Posterior cingulate gyrus (tissue), 11 donors: ENCODE results near the gene GTF2H2.
A peak's percentile ranks its signal among the peaks of the same experiment; 100 is the strongest.
"Not testable (repeated sequence)": the region's sequence is repeated elsewhere in the genome, so short reads cannot be mapped to it uniquely, and the experiment has no call there.

ENCODE experiments used
- DNase-seq, 10 donors: peaks; one replicate each; pipeline versions ENCODE4 v3.0.0 to v3.0.0-alpha.2; 2020 to 2021; ENCODE audit warnings: mixed read lengths in 3 of 10
- intact Hi-C: fragments of 100-400 bp; cut with DNase I; formaldehyde crosslinking; loops from one replicate; pipeline ENCODE4 v1.15.1; 2023

GTF2H2 gene

DNA sequence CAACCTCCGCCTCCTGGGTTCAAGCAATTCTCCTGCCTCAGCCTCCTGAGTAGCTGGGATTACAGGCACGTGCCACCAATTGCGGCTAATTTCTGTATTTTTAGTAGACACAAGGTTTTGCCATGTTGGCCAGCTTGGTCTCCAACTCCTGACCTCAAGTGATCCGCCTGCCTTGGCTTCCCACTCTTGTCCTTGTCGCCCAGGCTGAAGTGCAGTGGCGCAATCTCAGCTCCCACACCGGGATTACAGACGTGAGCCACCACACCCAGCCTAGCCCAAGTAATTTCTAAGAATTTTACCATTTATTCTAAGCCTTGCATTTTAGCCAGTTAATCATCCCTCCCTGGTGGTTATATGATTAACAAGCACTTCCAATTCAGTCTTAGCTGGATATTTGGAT is 53.3 kb downstream of the GTF2H2 start:
- intact Hi-C loops = no loop called here
- peak in 2 of 10 donors; percentile 5 to 36 for DNase-seq

DNA sequence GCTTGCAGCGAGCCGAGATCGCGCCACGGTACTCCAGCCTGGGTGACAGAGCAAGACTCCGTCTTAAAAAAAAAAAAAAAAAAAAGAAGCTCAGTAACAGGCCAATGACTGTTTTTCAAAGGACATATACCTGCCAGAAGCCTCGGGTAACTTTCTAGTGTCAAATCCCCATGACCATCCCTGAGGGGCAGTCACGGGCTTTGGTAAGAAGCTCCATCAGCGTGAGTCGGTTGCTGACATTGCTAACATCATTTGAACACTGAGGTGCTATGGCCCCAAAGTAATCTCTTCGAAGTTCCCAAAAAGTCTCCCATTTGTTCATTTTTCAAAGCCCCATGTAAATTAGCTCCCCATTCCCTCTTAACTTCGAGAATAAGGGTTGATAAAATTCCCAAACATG is 53.9 kb downstream of the GTF2H2 start:
- DNase-seq = peak in 2 of 10 donors; percentile 23 to 45
- intact Hi-C loops = no loop called here

DNA sequence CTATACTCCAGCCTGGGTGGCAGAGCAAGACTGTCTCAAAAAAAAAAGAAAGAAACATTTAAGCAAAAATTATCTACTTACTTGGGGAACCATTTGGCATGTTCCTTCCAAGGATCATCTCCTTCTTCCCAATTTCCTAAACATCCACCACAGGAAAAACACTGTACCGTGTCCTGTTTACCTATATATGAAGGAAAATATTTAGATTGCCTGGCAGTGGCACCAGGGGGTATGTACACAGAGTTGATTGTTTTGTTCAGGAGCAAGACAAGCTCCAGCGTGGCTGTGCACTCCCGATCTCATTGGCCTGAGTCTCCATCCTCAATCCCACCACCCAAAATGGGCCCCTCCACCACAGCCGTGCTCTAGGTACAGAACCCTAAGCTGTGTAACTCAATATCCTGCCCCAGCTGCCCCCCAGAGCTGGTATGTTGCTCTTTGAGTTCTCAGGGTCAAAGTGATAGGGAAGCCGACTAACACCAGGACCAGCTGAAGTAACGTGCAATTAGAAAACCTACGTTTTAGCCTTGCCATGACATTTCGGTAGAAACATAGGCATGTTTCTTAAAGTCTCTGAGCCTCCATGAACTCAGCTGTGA is 56.2 kb downstream of the GTF2H2 start:
- peak in 3 of 10 donors; percentile 6 to 29 (median 22) for DNase-seq
- intact Hi-C loops = no loop called here

DNA sequence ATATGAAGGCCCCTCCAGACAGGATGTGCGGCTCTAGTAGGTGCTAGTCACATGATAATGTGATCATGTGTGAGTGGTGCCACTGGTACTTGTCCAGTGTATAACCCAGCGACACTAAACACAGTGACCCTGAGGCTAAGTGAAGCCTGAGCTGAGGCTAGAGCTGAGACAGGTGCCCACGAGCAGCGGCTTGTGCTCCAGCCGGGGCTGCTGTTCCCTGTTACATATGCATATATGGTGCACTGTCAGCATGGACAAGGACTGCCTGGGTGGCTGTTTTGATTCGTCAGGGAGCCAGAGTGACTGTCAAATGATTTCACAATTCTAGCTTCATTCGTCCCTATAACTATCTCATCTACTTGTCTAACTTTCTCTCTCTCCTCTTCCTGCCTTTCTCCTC is 60.5 kb downstream of the GTF2H2 start:
- DNase-seq, intact Hi-C loops: not testable (repeated sequence)
